Skeletal muscle cell (primary cell): ENCODE measurements around the gene KIAA2012.
"Not testable (repeated sequence)": the region's sequence is repeated elsewhere in the genome, so short reads cannot be mapped to it uniquely, and the experiment has no call there.

Source experiments
- DNase-seq: peaks from one replicate; pipeline ENCODE4 v3.0.0-alpha.2; 2010; ENCODE audit warnings: low read depth
- H3K4me3 ChIP-seq: 2 replicates; pipeline ENCODE4 v1.5.1; 2011; ENCODE audit warnings: low read depth, mild to moderate bottlenecking, control low read depth, low read length, moderate library complexity

KIAA2012 gene

GRCh38 chr2:202135091-202135874 is 62.2 kb downstream of the KIAA2012 start:
- H3K4me3 ChIP-seq = no peak overlapping the region
- peak; percentile 96 for DNase-seq

GRCh38 chr2:202136039-202136438 is 63.0 kb downstream of the KIAA2012 start:
- DNase-seq, H3K4me3 ChIP-seq: not testable (repeated sequence)

- H3K4me3 ChIP-seq = no peak overlapping the region
- no peak for DNase-seq
Measured at GRCh38 chr2:202136526-202136925, 63.5 kb downstream of the KIAA2012 start.

DNA sequence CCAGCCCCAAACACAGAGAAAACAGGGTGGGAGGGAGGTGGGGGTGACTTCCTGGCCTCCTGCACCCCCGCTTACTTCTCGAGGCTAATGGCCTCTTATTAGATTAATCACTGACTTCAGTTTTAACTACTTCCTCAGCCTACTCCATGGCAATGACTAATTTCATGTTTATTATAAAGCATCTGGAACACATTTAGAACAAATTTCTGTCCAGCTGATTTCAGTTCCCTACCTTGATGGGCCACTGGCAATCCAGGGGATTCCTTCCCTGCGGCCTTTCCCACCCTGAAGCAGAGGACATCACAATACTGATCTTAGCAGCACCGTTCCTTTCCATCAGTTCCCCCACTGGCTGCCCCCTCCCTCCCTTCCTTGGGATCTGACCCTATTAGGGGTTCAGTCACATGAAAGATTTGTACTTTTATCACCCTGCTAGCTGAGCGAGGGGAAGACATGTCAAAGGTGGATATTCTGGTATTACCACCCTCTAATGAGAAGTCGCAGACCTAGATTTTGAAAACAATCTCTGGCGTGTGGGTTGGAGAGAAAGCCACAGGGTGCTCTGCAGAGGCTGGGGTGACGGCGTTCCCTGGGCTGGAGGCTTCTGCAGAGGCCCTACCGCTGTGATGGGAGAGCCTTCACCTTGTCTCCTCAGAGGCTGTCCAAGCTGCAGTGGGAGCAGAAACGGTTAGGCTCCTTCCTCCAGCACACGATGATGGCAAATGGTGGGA is 67.6 kb downstream of the KIAA2012 start:
- DNase-seq = no peak
- H3K4me3 ChIP-seq = no peak overlapping the region

DNA sequence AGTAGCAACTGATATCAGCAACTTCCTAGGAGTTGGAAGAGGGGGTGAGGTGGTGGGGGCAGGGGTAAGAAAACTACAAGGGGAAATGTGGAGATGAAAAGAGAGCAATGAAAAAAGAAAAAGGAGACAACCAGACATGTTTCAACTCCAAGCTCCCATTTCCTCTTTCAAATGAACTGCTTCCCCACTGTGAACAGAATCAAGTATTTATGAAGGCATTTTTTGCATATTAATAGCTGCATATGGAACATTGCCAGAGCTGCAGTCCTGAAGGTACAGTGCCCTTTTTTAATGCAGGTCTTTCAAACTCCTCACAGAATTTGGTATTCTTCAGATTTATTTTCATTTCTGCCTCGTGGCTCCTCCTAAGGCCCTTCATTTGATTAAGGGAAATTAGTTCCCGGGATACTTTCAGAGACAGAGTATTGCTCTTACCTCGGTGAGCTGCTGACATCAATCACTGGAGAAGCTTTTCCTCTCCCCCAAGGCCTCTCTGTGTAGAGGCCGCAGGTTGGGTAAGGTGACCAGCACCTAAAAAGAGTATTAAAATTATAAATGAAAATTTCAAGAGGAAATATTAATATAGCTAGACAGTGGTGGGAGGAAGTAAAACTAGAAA is 68.4 kb downstream of the KIAA2012 start:
- H3K4me3 ChIP-seq = no peak overlapping the region
- no peak for DNase-seq

DNA sequence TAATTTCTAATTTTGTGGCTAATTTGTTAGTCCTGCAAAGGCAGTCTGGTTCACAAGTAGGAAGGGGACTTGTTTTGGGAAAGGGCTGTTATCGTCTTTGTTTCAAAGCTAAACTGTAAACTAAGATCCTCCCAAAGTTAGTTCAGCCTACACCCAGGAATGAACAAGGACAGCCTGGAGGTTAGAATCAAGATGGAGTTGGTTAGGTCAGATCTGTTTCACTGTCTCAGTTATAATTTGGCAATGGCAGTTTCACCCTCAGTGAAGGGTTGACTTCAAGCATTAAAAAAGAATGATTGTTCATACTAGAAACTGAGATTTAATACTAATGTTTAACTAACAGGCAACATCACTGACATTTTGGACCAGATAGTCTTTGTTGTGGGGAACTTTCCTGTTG is 69.5 kb downstream of the KIAA2012 start:
- H3K4me3 ChIP-seq = no peak overlapping the region
- DNase-seq = no peak

DNA sequence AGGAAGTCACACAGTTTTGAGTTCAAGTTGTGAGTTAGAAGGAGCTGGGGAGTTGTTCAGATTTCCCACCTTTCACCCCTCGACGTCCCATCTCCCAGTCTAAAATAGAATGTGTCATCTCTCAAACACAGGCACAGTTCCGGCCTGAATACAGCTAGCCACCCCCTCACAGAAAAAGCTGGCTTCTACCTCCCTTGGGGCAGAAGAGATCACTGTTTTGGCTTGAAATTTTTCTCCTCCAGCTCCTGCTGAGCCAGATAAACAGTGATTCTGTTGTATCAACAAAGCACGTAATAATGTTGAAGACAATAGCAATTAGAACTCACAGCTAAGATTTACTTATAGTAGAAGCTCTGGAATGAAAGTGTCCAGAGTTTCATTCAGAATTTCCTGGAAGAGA is 74.7 kb downstream of the KIAA2012 start:
- no peak for DNase-seq
- no peak overlapping the region for H3K4me3 ChIP-seq

GRCh38 chr2:202148515-202149154 is 75.6 kb downstream of the KIAA2012 start:
- no peak for DNase-seq
- no peak overlapping the region for H3K4me3 ChIP-seq

- no peak overlapping the region for H3K4me3 ChIP-seq
- DNase-seq = no peak
Measured at GRCh38 chr2:202149155-202149762, 76.2 kb downstream of the KIAA2012 start.

GRCh38 chr2:202149936-202150335 is 76.9 kb downstream of the KIAA2012 start:
- no peak overlapping the region for H3K4me3 ChIP-seq
- DNase-seq = no peak

GRCh38 chr2:202152104-202152715 is 79.2 kb downstream of the KIAA2012 start:
- no peak for DNase-seq
- no peak overlapping the region for H3K4me3 ChIP-seq

- H3K4me3 ChIP-seq = no peak overlapping the region
- DNase-seq = no peak
Measured at GRCh38 chr2:202154613-202155012, 81.6 kb downstream of the KIAA2012 start.

- no peak for DNase-seq
- H3K4me3 ChIP-seq = no peak overlapping the region
Measured at GRCh38 chr2:202157211-202157990, 84.3 kb downstream of the KIAA2012 start.

GRCh38 chr2:202158796-202159195 is 85.7 kb downstream of the KIAA2012 start:
- H3K4me3 ChIP-seq = no peak overlapping the region
- DNase-seq = no peak

- H3K4me3 ChIP-seq = no peak overlapping the region
- DNase-seq = no peak
Measured at GRCh38 chr2:202161151-202161835, 88.2 kb downstream of the KIAA2012 start.

DNA sequence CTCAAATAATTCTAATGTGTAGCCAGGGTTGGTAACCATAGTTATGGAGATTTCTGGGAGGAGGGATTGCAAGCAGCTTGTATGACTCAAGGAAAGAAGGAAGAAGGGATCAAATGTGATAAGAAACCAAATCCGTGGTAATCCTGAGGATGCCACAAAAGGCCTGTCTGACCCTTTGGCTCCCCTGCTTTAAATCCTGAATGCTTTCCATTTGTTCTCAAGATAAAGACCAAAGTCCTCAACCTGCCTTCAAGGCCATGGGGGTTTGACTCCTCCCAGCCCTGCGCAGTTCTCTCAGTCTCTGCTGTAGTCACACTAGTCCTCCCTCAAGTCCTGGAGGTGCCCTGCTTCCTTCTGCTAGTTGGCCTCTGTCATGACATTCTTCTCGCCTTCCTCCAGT is 91.4 kb downstream of the KIAA2012 start:
- no peak for DNase-seq
- no peak overlapping the region for H3K4me3 ChIP-seq

DNA sequence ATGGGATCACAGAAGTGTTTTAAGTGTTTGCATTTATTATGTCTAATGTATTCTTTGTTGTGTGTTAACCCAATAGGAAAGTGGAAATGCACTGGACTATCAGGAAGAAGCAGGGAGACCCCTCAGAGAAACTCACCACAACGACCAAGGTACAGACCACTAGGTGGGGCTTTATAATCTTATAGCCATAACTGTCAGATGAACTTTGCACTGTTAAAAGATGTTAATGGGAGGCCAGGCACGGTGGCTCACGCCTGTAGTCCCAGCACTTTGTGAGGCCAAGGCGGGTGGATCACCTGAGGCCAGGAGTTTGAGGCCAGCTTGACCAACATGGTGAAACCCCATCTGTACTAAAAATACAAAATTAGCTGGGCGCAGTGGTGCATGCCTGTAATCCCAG is 92.2 kb downstream of the KIAA2012 start:
- no peak for DNase-seq
- H3K4me3 ChIP-seq = no peak overlapping the region

DNA sequence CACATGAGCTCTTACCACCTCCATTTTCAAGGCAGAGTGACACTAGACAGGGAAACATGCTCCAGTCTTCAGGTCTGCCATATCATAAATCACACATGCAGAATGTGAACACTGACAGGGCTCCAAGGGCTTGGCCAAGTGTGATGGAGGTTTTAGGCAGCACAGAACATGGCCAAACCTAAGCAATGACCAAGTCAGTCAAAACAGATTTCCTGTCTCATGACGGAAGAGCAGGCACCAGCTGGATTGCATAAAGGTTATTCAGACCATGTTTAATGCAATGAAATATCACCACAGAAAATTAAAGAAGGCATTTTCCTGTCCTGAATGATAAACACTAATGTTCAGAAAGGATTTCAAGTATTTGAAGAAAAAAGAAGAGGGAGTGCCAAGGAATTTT is 92.9 kb downstream of the KIAA2012 start:
- no peak overlapping the region for H3K4me3 ChIP-seq
- DNase-seq = no peak
